ENCODE measurements around the gene NUDT13. TPM values are rescaled to one million over a fixed set of nuclear protein-coding genes. Genes with fewer than 3 reads are reported as not detected.

Gene NUDT13
- total and polyA plus RNA-seq, 2 of the 8 experiments (the other 6 are each of a cell fraction or from before 2014, with no cell fraction given) = 1.5 to 1.9 TPM

DNA sequence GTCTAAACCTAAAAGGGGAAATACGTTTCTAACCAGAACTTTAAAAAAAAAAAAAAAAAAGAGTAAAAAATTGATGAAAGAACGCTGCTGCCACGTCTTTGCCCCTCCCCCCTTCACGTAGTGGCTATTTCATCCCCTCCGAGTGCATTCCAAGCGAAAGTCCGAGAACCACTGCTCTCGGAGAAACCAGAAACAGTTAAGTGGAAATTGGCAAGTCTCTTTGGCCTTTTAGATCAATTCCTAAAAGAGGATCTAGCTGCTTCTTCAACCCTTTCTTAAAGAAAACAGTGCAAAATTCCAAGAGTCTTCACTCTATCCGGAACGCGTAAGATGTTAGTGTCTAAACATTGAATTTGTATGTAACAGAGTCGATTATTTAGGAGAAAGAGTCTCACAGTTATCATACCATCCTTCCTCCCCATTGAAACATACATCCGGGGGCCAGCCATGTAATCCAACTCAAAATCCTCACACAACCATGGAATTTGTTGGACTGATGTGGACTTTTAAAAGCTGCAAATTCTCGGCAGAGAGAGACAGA, 14.7 kb upstream of the NUDT13 start:
- Histone ChIP-seq H3K79me1 (ENCODE audit: low read depth, low read length) (peaks cover 4% of the 10 kb centered on the region; the same call in 1 of the 2 replicates), H2BK5ac (ENCODE audit: low read depth, low read length) (no peak overlapping the region), H3K79me2 (ENCODE audit: control insufficient read depth in 1 of 2, insufficient read depth in 2 of 2, low read length in 2 of 2) (peaks cover 0 to 34% of the 10 kb centered on the region in 2 experiments; a peak in 3 of 4 replicates), H2BK12ac (ENCODE audit: low read depth, low read length) (no peak overlapping the region), H4K20me1 (replicated peaks in 1 of 2; ENCODE audit: control insufficient read depth in 1 of 2, insufficient read depth in 2 of 2, low read length in 2 of 2) (no peaks in the 10 kb centered on the region), H2BK120ac (replicated peaks; ENCODE audit: low read depth, low read length) (no peak overlapping the region), H2AK5ac (ENCODE audit: low read depth, low read length) (no peak overlapping the region), H3K23me2 (ENCODE audit: low read depth, low read length) (no peaks in the 10 kb centered on the region; the same call in 1 of the 2 replicates), H3K27ac (ENCODE audit: low read depth, low read length) (peak overlapping the region; percentile 78; the same call in 1 of the 2 replicates), H3K18ac (ENCODE audit: extremely low read depth, low read length) (no peak overlapping the region), H3K56ac (replicated peaks; ENCODE audit: insufficient read length, low read depth, low read length) (no peak overlapping the region), H2BK20ac (ENCODE audit: low read length) (no peak overlapping the region), H3K4me1 (replicated peaks in 1 of 4; ENCODE audit: control insufficient read depth in 3 of 4, insufficient read depth in 4 of 4, low read length in 3 of 4) (peaks cover 0 to 2% (median 0%) of the 10 kb centered on the region in 4 experiments; a peak in 1 of 7 replicates), H4K8ac (ENCODE audit: extremely low read depth, insufficient read depth, low read length) (no peak overlapping the region), H3K36me3 (ENCODE audit: control insufficient read depth in 2 of 4, insufficient read depth in 4 of 4, low read length in 3 of 4) (no peaks in the 10 kb centered on the region), H3K27me3 (replicated peaks in 1 of 4; ENCODE audit: control insufficient read depth in 3 of 4, extremely low read depth in 1 of 4, insufficient read depth in 3 of 4, low read length in 3 of 4) (no peaks in the 10 kb centered on the region), H4K91ac (replicated peaks; ENCODE audit: insufficient read length, low read length) (no peak overlapping the region), H3K23ac (ENCODE audit: insufficient read length) (no peak overlapping the region), H2AFZ (ENCODE audit: low read length) (0 out of 2 replicates have a peak overlapping the region, but pooled peaks have one; percentile 65), H3K14ac (ENCODE audit: insufficient read length) (no peak overlapping the region), H2BK15ac (ENCODE audit: low read length) (no peak overlapping the region), H3K4me3 (ENCODE audit: extremely low read depth in 1 of 4, insufficient read depth in 2 of 4, low read depth in 3 of 4, low read length in 4 of 4) (peak overlapping the region; percentile 50 to 89 (median 78)), H3K9me3 (ENCODE audit: insufficient read depth in 2 of 2, low read depth in 1 of 2, low read length in 1 of 2) (no peaks in the 10 kb centered on the region), H3K4ac (replicated peaks; ENCODE audit: insufficient read length, low read depth, low read length) (no peak overlapping the region), H4K5ac (ENCODE audit: insufficient read length, low read depth, low read length) (no peak overlapping the region), H3K9ac (replicated peaks in 1 of 4; ENCODE audit: extremely low read depth in 1 of 4, low read depth in 3 of 4, low read length in 3 of 4) (peak overlapping the region; percentile 44 to 79 (median 65); a peak in 6 of 7 replicates), H3K4me2 (ENCODE audit: insufficient read depth in 1 of 2, low read depth in 2 of 2, low read length in 2 of 2) (peak overlapping the region; percentile 78 to 87)
- FAIRE-seq = no peak
- ChIA-PET CTCF (ENCODE audit: partially characterized antibody) (interaction anchor here (0.6 to 6.9 kb wide), 10 partner anchors 14 to 822 kb away, joined by 3 to 41 read pairs (median 4); partner anchors contain the start of genes DDIT4 and NUDT13), POLR2A (ENCODE audit: partially characterized antibody) (interaction anchor here (0.6 to 8.0 kb wide), 18 partner anchors 8 to 742 kb away, joined by 3 to 82 read pairs (median 4); partner anchors contain the start of genes DNAJC9 and NUDT13)
- 2% methylated on average over 14 of the region's 14 CpGs; no CpG with 5 or more reads in 1 of the 2 experiments for WGBS, 2 experiments (ENCODE audit: extremely low coverage in 1 of 2, insufficient coverage in 1 of 2, insufficient read length in 1 of 2, insufficient replicate concordance in 2 of 2, low coverage in 1 of 2, low lambda C conversion rate in 2 of 2, missing lambda C conversion rate in 1 of 2)
- DNase-seq (ENCODE audit: low read depth in 1 of 2, low spot score in 2 of 2) = no peak
- no peak for TF ChIP-seq SIX5 (IDR thresholded peaks at IDR 0.05; ENCODE audit: low read depth, low read length)
- TF ChIP-seq JUND (IDR thresholded peaks at IDR 0.05; ENCODE audit: low read length) = no peak
- TF ChIP-seq RBBP5 (IDR thresholded peaks at IDR 0.05; ENCODE audit: borderline replicate concordance, low read depth, low read length) = no peak
- no peak for TF ChIP-seq GABPA (IDR thresholded peaks at IDR 0.05; ENCODE audit: borderline replicate concordance, insufficient read depth, low read length)
- TF ChIP-seq SUZ12 (IDR thresholded peaks at IDR 0.05; ENCODE audit: low read length) = no peak
- peak; percentile 40 for TF ChIP-seq ASH2L (IDR thresholded peaks at IDR 0.05; ENCODE audit: low read length)
- no peak for TF ChIP-seq TCF12 (IDR thresholded peaks at IDR 0.05; ENCODE audit: low read depth, low read length)
- no peak for TF ChIP-seq HDAC6 (IDR thresholded peaks at IDR 0.05; ENCODE audit: low read depth, low read length)
- TF ChIP-seq NANOG (IDR thresholded peaks at IDR 0.05; ENCODE audit: insufficient read depth, low read depth, low read length, poor library complexity, severe bottlenecking) = no peak
- no peak for TF ChIP-seq BCL11A (IDR thresholded peaks at IDR 0.05; ENCODE audit: low read depth in 2 of 2, low read length in 2 of 2)
- TF ChIP-seq POLR2A (IDR thresholded peaks at IDR 0.05; ENCODE audit: control extremely low read depth in 1 of 2, low read depth in 2 of 2, low read length in 2 of 2) = no peak
- TF ChIP-seq HDAC2 (IDR thresholded peaks at IDR 0.05; ENCODE audit: borderline replicate concordance in 1 of 2, low read depth in 2 of 2, low read length in 2 of 2) = 0 out of 4 replicates have a peak, but pooled peaks of 1 of the 2 experiments have one; percentile 52
- TF ChIP-seq TEAD4 (IDR thresholded peaks at IDR 0.05; ENCODE audit: low read depth, low read length) = peak; percentile 83
